Brain microvascular endothelial cell (primary cell): Measurements from ENCODE around the gene ARID2.

Experiments
- DNase-seq: peaks from one replicate; pipeline ENCODE4 v3.0.0-alpha.2; 2020
- H3K27ac ChIP-seq: fragments of 250-450 bp; sonication (Bioruptor Pico); 2 replicates; pipeline ENCODE4 v1.5.1; 2020; ENCODE audit warnings: mild to moderate bottlenecking, moderate library complexity
- H3K27me3 ChIP-seq: fragments of 250-450 bp; sonication (Bioruptor Pico); replicated peaks from 2 replicates; pipeline ENCODE4 v1.5.1; 2020; ENCODE audit warnings: mild to moderate bottlenecking
- H3K36me3 ChIP-seq: fragments of 250-450 bp; sonication (Bioruptor Pico); replicated peaks from 2 replicates; pipeline ENCODE4 v1.5.1; 2020; ENCODE audit warnings: mild to moderate bottlenecking
- H3K4me3 ChIP-seq: 2 replicates; pipeline ENCODE4 v1.5.1; 2011; ENCODE audit warnings: low read depth, mild to moderate bottlenecking, control low read depth, low read length, moderate library complexity
- in situ Hi-C: cut with HindIII; loops from 2 replicates; pipeline ENCODE4 v1.10.0; 2017; ENCODE audit warnings: low sequenced_read_pairs, low pct_ligation_motif_present
- TF ChIP-seq, protein P1 (sequence below): IDR thresholded peaks from 2 replicates; pipeline ENCODE4 v1.5.1; 2011; ENCODE audit warnings: low read depth, mild to moderate bottlenecking, moderate library complexity, low read length, control low read depth, inconsistent platforms; ENCODE audit errors: missing control alignments

The ARID2 gene

GRCh38 chr12:45849289-45849688 is 119.8 kb downstream of the ARID2 start:
- TF ChIP-seq, protein P1, sequence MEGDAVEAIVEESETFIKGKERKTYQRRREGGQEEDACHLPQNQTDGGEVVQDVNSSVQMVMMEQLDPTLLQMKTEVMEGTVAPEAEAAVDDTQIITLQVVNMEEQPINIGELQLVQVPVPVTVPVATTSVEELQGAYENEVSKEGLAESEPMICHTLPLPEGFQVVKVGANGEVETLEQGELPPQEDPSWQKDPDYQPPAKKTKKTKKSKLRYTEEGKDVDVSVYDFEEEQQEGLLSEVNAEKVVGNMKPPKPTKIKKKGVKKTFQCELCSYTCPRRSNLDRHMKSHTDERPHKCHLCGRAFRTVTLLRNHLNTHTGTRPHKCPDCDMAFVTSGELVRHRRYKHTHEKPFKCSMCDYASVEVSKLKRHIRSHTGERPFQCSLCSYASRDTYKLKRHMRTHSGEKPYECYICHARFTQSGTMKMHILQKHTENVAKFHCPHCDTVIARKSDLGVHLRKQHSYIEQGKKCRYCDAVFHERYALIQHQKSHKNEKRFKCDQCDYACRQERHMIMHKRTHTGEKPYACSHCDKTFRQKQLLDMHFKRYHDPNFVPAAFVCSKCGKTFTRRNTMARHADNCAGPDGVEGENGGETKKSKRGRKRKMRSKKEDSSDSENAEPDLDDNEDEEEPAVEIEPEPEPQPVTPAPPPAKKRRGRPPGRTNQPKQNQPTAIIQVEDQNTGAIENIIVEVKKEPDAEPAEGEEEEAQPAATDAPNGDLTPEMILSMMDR, result no peak
- Histone ChIP-seq H3K36me3 (peaks cover 20% of the 10 kb centered on the region), H3K4me3 (no peak overlapping the region), H3K27me3 (no peaks in the 10 kb centered on the region), H3K27ac (no peak overlapping the region)
- no peak for DNase-seq
- in situ Hi-C loops, result no loop called here

GRCh38 chr12:45850302-45850701 is 120.8 kb downstream of the ARID2 start:
- Histone ChIP-seq H3K4me3 (no peak overlapping the region), H3K27me3 (no peaks in the 10 kb centered on the region), H3K36me3 (peaks cover 20% of the 10 kb centered on the region), H3K27ac (no peak overlapping the region)
- TF ChIP-seq, protein P1, result no peak
- in situ Hi-C loops, result no loop called here
- no peak for DNase-seq

- Histone ChIP-seq H3K4me3 (no peak overlapping the region), H3K36me3 (peaks cover 20% of the 10 kb centered on the region), H3K27me3 (no peaks in the 10 kb centered on the region), H3K27ac (no peak overlapping the region)
- TF ChIP-seq, protein P1, result no peak
- DNase-seq, result no peak
- in situ Hi-C loops, result no loop called here
Measured at GRCh38 chr12:45852508-45852907, 123.0 kb downstream of the ARID2 start.

DNA sequence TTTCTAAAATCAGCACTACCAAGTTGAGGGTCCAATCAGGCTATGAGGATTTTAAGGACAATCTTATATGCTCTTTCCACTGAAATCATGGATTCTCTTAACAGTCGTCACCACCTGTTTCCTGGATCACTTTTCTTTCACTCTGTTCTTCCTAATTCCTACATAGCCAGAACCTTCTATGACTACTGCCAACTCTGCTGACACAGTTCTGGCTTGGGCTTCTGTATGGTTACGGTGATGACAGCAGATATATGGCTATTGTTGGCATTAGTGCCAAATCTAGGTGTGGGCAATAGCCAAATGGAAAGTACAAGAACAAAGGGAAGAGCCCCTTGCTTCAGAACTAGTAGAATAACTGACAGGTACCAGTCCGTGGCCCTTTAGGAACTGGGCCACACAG is 124.0 kb downstream of the ARID2 start:
- in situ Hi-C loops, result no loop called here
- DNase-seq, result no peak
- Histone ChIP-seq H3K27ac (no peak overlapping the region), H3K36me3 (peaks cover 20% of the 10 kb centered on the region), H3K27me3 (no peaks in the 10 kb centered on the region), H3K4me3 (no peak overlapping the region)
- TF ChIP-seq, protein P1, result no peak

DNA sequence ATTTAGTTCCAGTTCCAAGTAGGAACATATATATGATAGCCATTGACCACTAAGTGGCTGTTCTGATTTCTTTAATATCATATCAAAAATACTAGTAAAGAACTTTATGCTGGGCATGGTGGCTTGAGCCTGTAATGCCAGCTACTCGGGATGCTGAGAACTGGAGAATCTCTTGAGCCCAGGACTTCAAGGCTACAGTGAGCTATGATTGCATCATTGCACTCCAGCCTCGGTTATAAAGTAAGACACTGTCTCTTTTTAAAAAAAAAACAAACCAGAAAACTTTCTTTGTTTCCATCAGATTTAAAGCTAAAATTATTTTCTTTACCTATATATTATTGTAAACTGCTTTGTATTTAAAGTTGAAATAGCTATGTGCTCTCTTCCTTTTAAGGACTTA is 133.8 kb downstream of the ARID2 start:
- no peak for DNase-seq
- in situ Hi-C loops, result no loop called here
- H3K36me3 ChIP-seq, result no peaks in the 10 kb centered on the region

DNA sequence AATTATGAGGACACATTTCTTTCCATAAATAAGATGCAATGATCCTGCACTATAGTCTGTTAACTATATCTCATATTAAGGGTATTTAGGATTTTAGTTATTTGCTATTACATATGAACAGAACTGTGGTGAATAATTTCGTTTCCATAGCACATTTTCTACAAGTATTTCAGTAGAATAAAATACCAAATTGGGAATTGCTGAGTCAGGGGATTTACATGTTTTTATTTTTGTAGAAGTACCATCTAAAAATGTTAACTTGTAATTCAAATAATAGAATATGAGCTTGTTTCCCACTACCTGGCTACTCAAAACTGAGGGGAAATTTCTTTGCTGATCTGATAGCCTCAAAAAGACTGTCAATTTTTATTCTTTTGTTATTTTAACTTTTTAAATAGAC is 136.8 kb downstream of the ARID2 start:
- no peak for DNase-seq
- in situ Hi-C loops, result no loop called here
- Histone ChIP-seq H3K36me3 (no peaks in the 10 kb centered on the region), H3K27me3 (no peaks in the 10 kb centered on the region), H3K4me3 (no peak overlapping the region), H3K27ac (no peak overlapping the region)
- TF ChIP-seq, protein P1, result no peak

More for the DNA sequence above, 133.8 kb downstream of the ARID2 start:
- TF ChIP-seq, protein P1, result no peak
- no peaks in the 10 kb centered on the region for H3K27me3 ChIP-seq
- no peak overlapping the region for H3K4me3 ChIP-seq
- H3K27ac ChIP-seq, result no peak overlapping the region
